Pancreas (tissue), 10 donors: ENCODE data around the gene SEC16A. TPM values are rescaled to one million over a fixed set of nuclear protein-coding genes. Genes with fewer than 3 reads are reported as not detected.

Source experiments
- ATAC-seq, 4 donors: fragments of 200-7000 bp; cut with Tn5 transposase; one replicate each; pipeline versions ENCODE4 v1.8.0 to v1.9.1; 2020; ENCODE audit warnings: mild to moderate bottlenecking in 4 of 4, moderate library complexity in 4 of 4
- DNase-seq, 6 donors: peaks; one replicate each; pipeline ENCODE4 v3.0.0-alpha.2; 2020
- FAIRE-seq: peaks from 2 replicates; lab custom pipeline; 2012; peaks lifted over from hg19 to GRCh38; lab: Jason Lieb, UNC
- H3K27ac ChIP-seq, 4 donors: fragments of 200-600 bp; sonication (generic); 1 replicate in 3 of 4; 2 replicates in 1 of 4; pipeline versions ENCODE4 v1.5.0 to v1.8.0; 2020
- H3K27me3 ChIP-seq, 4 donors: fragments of 200-600 bp; one replicate each; pipeline ENCODE4 v1.8.0; 2021
- H3K36me3 ChIP-seq, 3 donors: fragments of 200-600 bp; sonication (generic) in 1 of 3; one replicate each; pipeline versions ENCODE4 v1.5.0 to v1.8.0; 2020 to 2021
- H3K4me1 ChIP-seq, 3 donors: fragments of 200-600 bp; one replicate each; pipeline ENCODE4 v1.8.0; 2021
- H3K4me3 ChIP-seq, 4 donors: fragments of 200-600 bp; sonication (generic) in 2 of 4; one replicate each; pipeline versions ENCODE4 v1.5.0 to v1.8.0; 2020 to 2021
- H3K9me3 ChIP-seq, 4 donors: fragments of 200-600 bp; one replicate each; pipeline ENCODE4 v1.8.0; 2021
- WGBS, 2 donors: extraction: QIAGEN DNeasy Blood & Tissue Kit; methylation state at CpG; one replicate each; pipeline ENCODE4 v1.1.7; 2013; 5-methylcytosine and 5-hydroxymethylcytosine counted together
- intact Hi-C, 3 donors: fragments of 100-400 bp; cut with DNase I; formaldehyde crosslinking; loops; one replicate each; pipeline versions ENCODE4 v1.11.1 to v1.14.2; 2022
- polyA plus RNA-seq, 2 donors: library from polyadenylated mRNA; stranded (reverse); fragments of 200-250 nt; gene quantifications; one replicate each; pipeline ENCODE4 v1.2.3, GENCODE V29; 2013
- total RNA-seq, 6 donors: library from RNA; stranded (reverse); fragmentation: NEBNext Ultra II Directional in 4 of 6; extraction: Animal tissue kit (Norgen Biotek cat#: 25700) in 4 of 6; gene quantifications; one replicate each; pipeline versions ENCODE4 v1.2.1 to v1.2.4, GENCODE V29; 2021 to 2023
- TF ChIP-seq, protein P1 (sequence below), 4 donors: fragments of 200-600 bp; sonication (generic) in 3 of 4; IDR thresholded peaks; one replicate each; pipeline versions ENCODE4 v1.5.0 to v1.8.0; 2021; ENCODE audit warnings: antibody characterized with exemption in 4 of 4
- donor health status: healthy with polysubstance abuse.
- donor health status: DM: no; HTN: no; CAD: no; lungs with moderate emphysema.
- donor health status: DM: no; HTN: no; CAD: no.
- donor health status: control.
- donor health status: control.
- donor health status: Bipolar disorder and iron deficiency.
- donor health status: DM: yes; HTN: yes; CAD: no.
- donor health status: DM: no; HTN: no; CAD: no.
- donor health status: DM: no; HTN: no; CAD: no.
- donor health status: DM: yes; HTN: yes; CAD: no.

The SEC16A gene
- total and polyA plus RNA-seq, 8 donors, result 32.1 to 66.9 (median 40.8) TPM

DNA sequence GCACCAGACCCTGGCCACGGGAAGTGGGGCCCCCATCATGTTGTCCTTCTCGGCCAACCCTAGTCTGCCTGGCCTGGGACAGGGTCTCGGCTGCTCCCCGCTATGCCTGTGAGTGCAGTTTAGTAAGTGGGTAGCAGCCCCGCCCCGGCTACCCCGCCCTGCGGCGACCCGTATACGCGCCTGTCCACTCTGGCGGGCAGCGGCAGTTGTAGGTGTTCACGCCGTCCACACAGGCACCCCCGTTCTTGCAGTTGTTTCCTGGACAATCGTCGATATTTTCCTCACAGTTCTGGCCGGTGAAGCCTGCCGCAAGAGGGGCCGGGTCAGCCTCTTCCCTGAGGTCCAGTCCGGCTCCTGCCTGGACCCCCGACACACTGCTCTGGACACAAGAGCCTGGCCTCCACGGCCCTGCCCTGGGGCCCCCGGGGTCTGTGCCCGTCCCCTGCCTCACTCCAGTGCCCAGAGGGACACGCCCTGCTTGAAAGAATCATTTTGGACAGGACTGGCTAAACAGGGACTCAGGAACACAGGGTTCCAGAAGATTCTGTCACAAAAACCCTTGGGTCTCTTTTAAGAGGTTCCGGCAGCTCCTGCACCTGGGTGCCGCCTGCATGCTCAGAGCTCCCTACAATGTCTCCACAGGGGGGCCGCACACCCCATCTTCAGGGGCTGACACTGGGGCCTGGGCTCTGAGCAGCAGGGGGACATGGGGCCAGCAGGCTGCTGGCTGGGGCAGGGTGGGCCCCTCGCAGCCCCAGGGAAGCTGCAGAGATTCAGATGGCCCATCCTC is 36.6 kb upstream of the SEC16A start:
- ATAC-seq (no peak), FAIRE-seq (no peak), DNase-seq (no peak)
- TF ChIP-seq, protein P1, sequence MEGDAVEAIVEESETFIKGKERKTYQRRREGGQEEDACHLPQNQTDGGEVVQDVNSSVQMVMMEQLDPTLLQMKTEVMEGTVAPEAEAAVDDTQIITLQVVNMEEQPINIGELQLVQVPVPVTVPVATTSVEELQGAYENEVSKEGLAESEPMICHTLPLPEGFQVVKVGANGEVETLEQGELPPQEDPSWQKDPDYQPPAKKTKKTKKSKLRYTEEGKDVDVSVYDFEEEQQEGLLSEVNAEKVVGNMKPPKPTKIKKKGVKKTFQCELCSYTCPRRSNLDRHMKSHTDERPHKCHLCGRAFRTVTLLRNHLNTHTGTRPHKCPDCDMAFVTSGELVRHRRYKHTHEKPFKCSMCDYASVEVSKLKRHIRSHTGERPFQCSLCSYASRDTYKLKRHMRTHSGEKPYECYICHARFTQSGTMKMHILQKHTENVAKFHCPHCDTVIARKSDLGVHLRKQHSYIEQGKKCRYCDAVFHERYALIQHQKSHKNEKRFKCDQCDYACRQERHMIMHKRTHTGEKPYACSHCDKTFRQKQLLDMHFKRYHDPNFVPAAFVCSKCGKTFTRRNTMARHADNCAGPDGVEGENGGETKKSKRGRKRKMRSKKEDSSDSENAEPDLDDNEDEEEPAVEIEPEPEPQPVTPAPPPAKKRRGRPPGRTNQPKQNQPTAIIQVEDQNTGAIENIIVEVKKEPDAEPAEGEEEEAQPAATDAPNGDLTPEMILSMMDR (IDR thresholded peaks at IDR 0.05), result no peak
- intact Hi-C loops, result no loop called here
- Histone ChIP-seq H3K4me3 (no peak overlapping the region), H3K36me3 (peaks cover 8 to 63% (median 47%) of the 10 kb centered on the region in 3 donors), H3K9me3 (no peaks in the 10 kb centered on the region), H3K27ac (peak overlapping the region in 1 of 4 donors; percentile 36), H3K4me1 (no peaks in the 10 kb centered on the region), H3K27me3 (no peaks in the 10 kb centered on the region)
- WGBS, 2 donors, result 88% methylated on average over 32 of the region's 32 CpGs

- Histone ChIP-seq H3K27ac (no peak overlapping the region), H3K4me1 (no peaks in the 10 kb centered on the region), H3K27me3 (no peaks in the 10 kb centered on the region), H3K4me3 (no peak overlapping the region), H3K36me3 (peaks cover 8 to 71% (median 53%) of the 10 kb centered on the region in 3 donors), H3K9me3 (no peaks in the 10 kb centered on the region)
- DNase-seq (no peak), FAIRE-seq (no peak), ATAC-seq (no peak)
- TF ChIP-seq, protein P1 (IDR thresholded peaks at IDR 0.05), result no peak
- intact Hi-C loops, result no loop called here
- 81 to 83% methylated on average over 18 of the region's 18 CpGs for WGBS, 2 donors
These were observed 35.8 kb upstream of the SEC16A start for GRCh38 chr9:136518623-136519022.

DNA sequence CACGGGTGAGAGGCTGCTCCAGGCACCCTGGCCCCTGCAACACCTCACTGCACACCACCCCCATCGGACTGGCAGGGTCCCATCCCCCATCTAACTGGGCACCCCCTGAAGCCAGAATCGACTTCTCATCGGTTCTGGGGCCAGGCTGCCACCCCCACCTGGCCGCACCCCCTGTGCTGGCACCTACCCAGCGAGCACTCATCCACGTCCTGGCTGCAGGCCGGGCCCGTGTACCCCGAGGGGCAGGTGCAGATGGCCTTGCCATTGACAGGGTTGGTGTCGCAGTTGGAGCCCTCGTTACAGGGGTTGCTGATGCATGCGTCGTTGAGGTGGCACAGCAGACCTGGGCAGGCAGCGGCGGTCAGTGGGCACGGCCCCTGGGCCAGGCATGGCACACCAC is 35.1 kb upstream of the SEC16A start:
- FAIRE-seq (no peak), DNase-seq (no peak), ATAC-seq (no peak)
- H3K4me1 ChIP-seq, result no peaks in the 10 kb centered on the region
- peaks cover 8 to 72% (median 53%) of the 10 kb centered on the region in 3 donors for H3K36me3 ChIP-seq
- no peaks in the 10 kb centered on the region for H3K9me3 ChIP-seq
- no peaks in the 10 kb centered on the region for H3K27me3 ChIP-seq
- WGBS, 2 donors, result 91 to 93% methylated on average over 17 of the region's 17 CpGs
- TF ChIP-seq, protein P1 (IDR thresholded peaks at IDR 0.05), result no peak
- H3K4me3 ChIP-seq, result no peak overlapping the region
- no peak overlapping the region for H3K27ac ChIP-seq
- intact Hi-C loops, result no loop called here

DNA sequence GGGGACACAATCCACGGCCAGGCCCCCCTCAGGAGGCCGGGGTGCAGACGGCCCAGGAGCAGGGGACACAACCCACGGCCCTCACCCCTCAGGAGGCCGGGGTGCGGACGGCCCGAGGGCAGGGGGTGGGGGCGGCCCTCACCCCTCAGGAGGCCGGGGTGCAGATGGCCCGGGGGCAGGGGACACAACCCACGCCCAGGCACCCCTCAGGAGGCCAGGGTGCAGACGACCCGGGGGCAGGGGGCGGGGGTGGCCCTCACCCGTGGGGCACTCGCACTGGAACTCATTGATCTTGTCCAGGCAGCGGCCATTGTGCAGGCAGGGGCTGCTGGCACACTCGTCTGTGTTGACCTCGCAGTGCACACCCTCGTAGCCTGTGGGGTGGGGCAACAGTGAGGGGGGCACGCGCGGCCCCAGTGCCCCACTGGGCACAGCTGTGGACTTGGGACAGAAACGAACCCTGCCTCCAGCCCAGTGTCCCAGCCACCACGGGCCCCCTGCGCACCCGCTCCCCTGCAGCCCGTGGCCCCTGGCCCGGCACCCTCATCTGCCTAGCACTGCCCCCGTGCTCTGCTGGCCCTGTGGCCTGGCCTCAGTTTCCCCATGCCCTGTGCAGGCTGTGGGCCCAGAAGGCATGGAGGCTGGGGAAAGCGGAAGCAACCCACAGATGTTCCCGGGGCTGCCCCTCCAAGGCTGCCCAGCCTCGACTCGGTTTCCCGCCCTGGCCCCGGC is 34.3 kb upstream of the SEC16A start:
- peaks cover 8 to 68% (median 51%) of the 10 kb centered on the region in 3 donors for H3K36me3 ChIP-seq
- intact Hi-C loops, result no loop called here
- FAIRE-seq, result no peak
- TF ChIP-seq, protein P1 (IDR thresholded peaks at IDR 0.05), result no peak
- H3K9me3 ChIP-seq, result no peaks in the 10 kb centered on the region
- no peak overlapping the region for H3K27ac ChIP-seq
- no peak for DNase-seq
- 91 to 92% methylated on average over 35 to 37 of the region's 37 CpGs for WGBS, 2 donors
- no peak overlapping the region for H3K4me3 ChIP-seq
- ATAC-seq, result no peak
- H3K27me3 ChIP-seq, result no peaks in the 10 kb centered on the region
- no peaks in the 10 kb centered on the region for H3K4me1 ChIP-seq
